Common myeloid progenitor, CD34-positive (primary cell): Measurements from ENCODE around the gene ODAD3.
"Not testable (repeated sequence)": the region's sequence is repeated elsewhere in the genome, so short reads cannot be mapped to it uniquely, and the experiment has no call there.

Experiments
- CTCF ChIA-PET: fragments of 350-600 bp; sonication (Branson Sonifier 250); formaldehyde crosslinking; loops from one replicate; lab custom pipeline; 2021; ENCODE audit warnings: antibody characterized with exemption; lab: Charles Lee
- POLR2A ChIA-PET: fragments of 350-600 bp; sonication (Branson Sonifier 250); formaldehyde crosslinking; loops from one replicate; lab custom pipeline; 2021; ENCODE audit warnings: antibody characterized with exemption; lab: Charles Lee
- DNase-seq, 3 donors: peaks; one replicate each; pipeline versions ENCODE4 v3.0.0 to v3.0.0-alpha.2; 2013
- H3K27ac ChIP-seq, 2 experiments: 1 replicate in 1 of 2; 2 replicates in 1 of 2; pipeline ENCODE4 v1.7.0; 2013; ENCODE audit warnings: inconsistent platforms in 2 of 2, low read length in 2 of 2, mild to moderate bottlenecking in 2 of 2, low read depth in 1 of 2, moderate library complexity in 1 of 2; ENCODE audit not compliant: severe bottlenecking in 2 of 2, insufficient read depth in 1 of 2, poor library complexity in 1 of 2
- H3K27me3 ChIP-seq, 5 experiments: replicated peaks in 2 of 5; 1 replicate in 3 of 5; 2 replicates in 2 of 5; pipeline versions ENCODE4 v1.6.1 to v1.7.0; 2013; ENCODE audit warnings: low read length in 4 of 5, mild to moderate bottlenecking in 2 of 5, moderate library complexity in 2 of 5, inconsistent platforms in 1 of 5; ENCODE audit not compliant: insufficient read depth in 5 of 5, control insufficient read depth in 4 of 5
- H3K36me3 ChIP-seq, 4 experiments: 1 replicate in 2 of 4; 2 replicates in 2 of 4; pipeline versions ENCODE4 v1.6.1 to v1.7.0; 2013; ENCODE audit warnings: low read length in 3 of 4, control low read depth in 1 of 4, mild to moderate bottlenecking in 1 of 4; ENCODE audit not compliant: control insufficient read depth in 4 of 4, insufficient read depth in 4 of 4
- H3K4me1 ChIP-seq, 4 experiments: 1 replicate in 3 of 4; 2 replicates in 1 of 4; pipeline versions ENCODE4 v1.6.1 to v1.7.1; 2013; ENCODE audit warnings: low read length in 3 of 4, mild to moderate bottlenecking in 3 of 4, control low read depth in 1 of 4, inconsistent platforms in 1 of 4, moderate library complexity in 1 of 4; ENCODE audit not compliant: control insufficient read depth in 4 of 4, insufficient read depth in 4 of 4; ENCODE audit errors: control extremely low read depth in 1 of 4
- H3K4me3 ChIP-seq, 7 experiments: 1 replicate in 4 of 7; 2 replicates in 3 of 7; pipeline versions ENCODE4 v1.5.1 to v1.7.0; 2013; ENCODE audit warnings: mild to moderate bottlenecking in 7 of 7, low read length in 6 of 7, moderate library complexity in 6 of 7, inconsistent platforms in 2 of 7, low read depth in 2 of 7, control low read depth in 1 of 7; ENCODE audit not compliant: insufficient read depth in 4 of 7, control insufficient read depth in 1 of 7; ENCODE audit errors: extremely low read depth in 1 of 7
- H3K9me3 ChIP-seq, 5 experiments: 1 replicate in 4 of 5; 2 replicates in 1 of 5; pipeline versions ENCODE4 v1.6.1 to v1.7.1; 2013; ENCODE audit warnings: low read length in 4 of 5, mild to moderate bottlenecking in 2 of 5, inconsistent platforms in 1 of 5, low read depth in 1 of 5, moderate library complexity in 1 of 5; ENCODE audit not compliant: control insufficient read depth in 4 of 5, insufficient read depth in 2 of 5; ENCODE audit errors: control extremely low read depth in 1 of 5
- WGBS: methylation state at CpG from one replicate; pipeline ENCODE4 v1.1.5; 2013; ENCODE audit not compliant: insufficient coverage; 5-methylcytosine and 5-hydroxymethylcytosine counted together

The ODAD3 gene

GRCh38 chr19:11435833-11436313, 952 bp upstream of the ODAD3 start:
- WGBS: 7% methylated on average over 17 of the region's 21 CpGs
- Histone ChIP-seq H3K4me1 (peaks cover 2 to 18% (median 15%) of the 10 kb centered on the region in 4 experiments), H3K4me3 (peak overlapping the region; percentile 74 to 99 (median 96)), H3K27ac (peak overlapping the region; percentile 78 to 83), H3K9me3 (no peaks in the 10 kb centered on the region), H3K36me3 (peaks cover 0 to 34% (median 21%) of the 10 kb centered on the region in 4 experiments), H3K27me3 (peaks cover 0 to under 1% (median 0%) of the 10 kb centered on the region in 5 experiments)
- DNase-seq: no peak
- ChIA-PET CTCF (interaction anchor here (0.9 to 2.9 kb wide), 6 partner anchors 52 to 116 kb away, joined by 3 to 12 read pairs (median 4); partner anchors contain the start of gene EPOR), POLR2A (interaction anchor here (0.6 to 1.2 kb wide), 2 partner anchors 61 to 89 kb away, joined by 3 to 4 read pairs; partner anchors contain the start of genes CCDC159 and SWSAP1)

- no peak for DNase-seq
- Histone ChIP-seq H3K4me3 (peak overlapping the region; percentile 0 to 97 (median 57)), H3K4me1 (peaks cover 2 to 18% (median 15%) of the 10 kb centered on the region in 4 experiments), H3K27ac (peak overlapping the region in 1 of 2 experiments; percentile 83), H3K27me3 (peaks cover 0 to 2% (median 0%) of the 10 kb centered on the region in 5 experiments), H3K36me3 (peaks cover 0 to 25% (median 15%) of the 10 kb centered on the region in 4 experiments), H3K9me3 (no peaks in the 10 kb centered on the region)
- POLR2A ChIA-PET: interaction anchor here (0.6 to 1.2 kb wide), 4 partner anchors 21 to 60 kb away, joined by 3 to 4 read pairs (median 4); partner anchors contain the start of gene SWSAP1
- WGBS: 10% methylated on average over 9 of the region's 9 CpGs
- CTCF ChIA-PET: interaction anchor here (1.4 to 1.9 kb wide), 3 partner anchors 11 to 60 kb away, joined by 3 to 5 read pairs (median 5); no protein-coding TSS in a partner anchor
Measured at GRCh38 chr19:11434703-11435056, 241 bp downstream of the ODAD3 start.

GRCh38 chr19:11433526-11433925, 1.4 kb downstream of the ODAD3 start:
- WGBS: 100% methylated on average over 1 of the region's 3 CpGs
- H3K27ac ChIP-seq: not testable (repeated sequence)
- CTCF ChIA-PET: interaction anchor here (1.9 to 2.5 kb wide), 2 partner anchors 10 to 11 kb away, joined by 5 to 6 read pairs; no protein-coding TSS in a partner anchor

GRCh38 chr19:11426656-11427055, 8.3 kb downstream of the ODAD3 start:
- 97% methylated on average over 19 of the region's 19 CpGs for WGBS
- ChIA-PET CTCF (no interaction called here), POLR2A (no interaction called here)
- Histone ChIP-seq H3K4me3 (no peak overlapping the region), H3K27ac (no peak overlapping the region), H3K27me3 (peaks cover 0 to 26% (median 18%) of the 10 kb centered on the region in 5 experiments), H3K9me3 (no peaks in the 10 kb centered on the region), H3K4me1 (peaks cover 0 to 23% (median 14%) of the 10 kb centered on the region in 4 experiments), H3K36me3 (no peaks in the 10 kb centered on the region)
- no peak for DNase-seq

More at GRCh38 chr19:11433526-11433925, 1.4 kb downstream of the ODAD3 start:
- H3K27me3 ChIP-seq, H3K4me3 ChIP-seq, H3K9me3 ChIP-seq, DNase-seq, POLR2A ChIA-PET: not testable (repeated sequence)
- Histone ChIP-seq H3K4me1 (peaks cover 2 to 18% (median 15%) of the 10 kb centered on the region in 4 experiments), H3K36me3 (peaks cover 0 to 17% (median 11%) of the 10 kb centered on the region in 4 experiments)

GRCh38 chr19:11425719-11426457, 9.0 kb downstream of the ODAD3 start:
- peak in 1 of 3 donors; percentile 26 for DNase-seq
- Histone ChIP-seq H3K4me3 (no peak overlapping the region), H3K36me3 (no peaks in the 10 kb centered on the region), H3K9me3 (no peaks in the 10 kb centered on the region), H3K4me1 (peaks cover 0 to 31% (median 21%) of the 10 kb centered on the region in 4 experiments), H3K27me3 (peaks cover 0 to 34% (median 22%) of the 10 kb centered on the region in 5 experiments), H3K27ac (no peak overlapping the region)
- WGBS: 92% methylated on average over 25 of the region's 28 CpGs
- ChIA-PET POLR2A (no interaction called here), CTCF (no interaction called here)

- peaks cover 0 to 42% (median 31%) of the 10 kb centered on the region in 4 experiments for H3K4me1 ChIP-seq
- ChIA-PET CTCF (interaction anchor here (0.6 to 2.2 kb wide), 5 partner anchors 11 to 157 kb away, joined by 3 to 5 read pairs (median 3); partner anchors contain the start of genes EPOR and ODAD3), POLR2A (no interaction called here)
- peaks cover 0 to 55% (median 34%) of the 10 kb centered on the region in 5 experiments for H3K27me3 ChIP-seq
- no peaks in the 10 kb centered on the region for H3K36me3 ChIP-seq
- WGBS: 41% methylated on average over 11 of the region's 22 CpGs
- H3K9me3 ChIP-seq: no peaks in the 10 kb centered on the region
- no peak overlapping the region for H3K4me3 ChIP-seq
- no peak overlapping the region for H3K27ac ChIP-seq
- DNase-seq: no peak
Measured at GRCh38 chr19:11423791-11424181, 11.1 kb downstream of the ODAD3 start.
